HepG2 (cell line): ENCODE data around the gene PLD4. TPM values are rescaled to one million over a fixed set of nuclear protein-coding genes. Genes with fewer than 3 reads are reported as not detected.

ENCODE experiments used
- ATF7-NPFF ChIP-seq: sonication (generic); formaldehyde crosslinking; IDR thresholded peaks from 2 replicates; pipeline ENCODE4 v1.8.1; 2023; ENCODE audit warnings: mild to moderate bottlenecking, low read depth, missing genetic modification reagents, moderate library complexity
- HNRNPUL1 ChIP-seq: fragments of 200-400 bp; formaldehyde crosslinking; IDR thresholded peaks from 2 replicates; pipeline ENCODE4 v1.6.1; 2017; ENCODE audit warnings: low read depth, mild to moderate bottlenecking, low read length, moderate library complexity
- MXD3 ChIP-seq: IDR thresholded peaks from 2 replicates; pipeline ENCODE4 v1.6.1; 2016; ENCODE audit warnings: mild to moderate bottlenecking, missing biosample characterization, missing genetic modification reagents
- SETDB1 ChIP-seq: sonication (generic); formaldehyde crosslinking; IDR thresholded peaks from 2 replicates; pipeline ENCODE4 v1.5.1; 2020; ENCODE audit warnings: missing genetic modification reagents, mild to moderate bottlenecking, borderline replicate concordance
- THAP11 ChIP-seq: IDR thresholded peaks from 2 replicates; pipeline ENCODE4 v1.6.1; 2016; ENCODE audit warnings: missing biosample characterization, missing genetic modification reagents
- ZNF280B ChIP-seq: sonication (generic); formaldehyde crosslinking; IDR thresholded peaks from 2 replicates; pipeline ENCODE4 v1.5.0; 2020; ENCODE audit warnings: missing genetic modification reagents, mild to moderate bottlenecking, borderline replicate concordance
- ZNF687 ChIP-seq: sonication (generic); formaldehyde crosslinking; IDR thresholded peaks from 2 replicates; pipeline ENCODE4 v1.5.1; 2020; ENCODE audit warnings: mild to moderate bottlenecking, missing genetic modification reagents, moderate library complexity
- ZNF703 ChIP-seq: sonication (generic); formaldehyde crosslinking; IDR thresholded peaks from 2 replicates; pipeline ENCODE4 v1.5.1; 2020; ENCODE audit warnings: missing genetic modification reagents, mild to moderate bottlenecking, moderate library complexity, borderline replicate concordance
- ZNF782 ChIP-seq: sonication (generic); formaldehyde crosslinking; IDR thresholded peaks from 2 replicates; pipeline ENCODE4 v1.4.0; 2020; ENCODE audit warnings: missing genetic modification reagents, mild to moderate bottlenecking, borderline replicate concordance
- polyA plus RNA-seq, 8 experiments: library from polyadenylated mRNA; depleted of rRNA in 3 of 8; stranded (reverse) in 7 of 8; unstranded in 1 of 8; fragments of >200 nt; fragmentation: Illumina TruSeq in 4 of 8; extraction: Trizol in 4 of 8; gene quantifications; 2 replicates each; pipeline versions ENCODE4 v1.2.1 to v1.2.3, GENCODE V29; 2011 to 2016; ENCODE audit warnings: low read depth in 4 of 8, missing spikeins in 1 of 8, mixed read lengths in 1 of 8; ENCODE audit not compliant: insufficient read depth in 1 of 8
- total RNA-seq, 5 experiments: library from RNA; depleted of rRNA; stranded (reverse); fragments of >200 nt; fragmentation: Illumina TruSeq; extraction: Trizol; gene quantifications; 2 replicates each; pipeline ENCODE4 v1.2.3, GENCODE V29; 2016; ENCODE audit warnings: low read depth in 1 of 5
- TF ChIP-seq, protein P1 (sequence below): sonication (generic); formaldehyde crosslinking; IDR thresholded peaks from 2 replicates; pipeline ENCODE4 v1.5.0; 2020; ENCODE audit warnings: mild to moderate bottlenecking, missing genetic modification reagents, moderate library complexity

Gene PLD4
- total and polyA plus RNA-seq, 2 of the 13 experiments (the other 11 are each of a cell fraction or from before 2014, with no cell fraction given): not detected

- TF ChIP-seq MXD3 (CRISPR knock-in tag) (no peak), ZNF703 (CRISPR knock-in tag) (no peak), ZNF687 (CRISPR knock-in tag) (no peak), ZNF280B (CRISPR knock-in tag) (no peak), SETDB1 (CRISPR knock-in tag) (no peak), ZNF782 (CRISPR knock-in tag) (no peak), THAP11 (no peak), ATF7-NPFF (CRISPR knock-in tag) (no peak), HNRNPUL1 (no peak)
- TF ChIP-seq, protein P1, sequence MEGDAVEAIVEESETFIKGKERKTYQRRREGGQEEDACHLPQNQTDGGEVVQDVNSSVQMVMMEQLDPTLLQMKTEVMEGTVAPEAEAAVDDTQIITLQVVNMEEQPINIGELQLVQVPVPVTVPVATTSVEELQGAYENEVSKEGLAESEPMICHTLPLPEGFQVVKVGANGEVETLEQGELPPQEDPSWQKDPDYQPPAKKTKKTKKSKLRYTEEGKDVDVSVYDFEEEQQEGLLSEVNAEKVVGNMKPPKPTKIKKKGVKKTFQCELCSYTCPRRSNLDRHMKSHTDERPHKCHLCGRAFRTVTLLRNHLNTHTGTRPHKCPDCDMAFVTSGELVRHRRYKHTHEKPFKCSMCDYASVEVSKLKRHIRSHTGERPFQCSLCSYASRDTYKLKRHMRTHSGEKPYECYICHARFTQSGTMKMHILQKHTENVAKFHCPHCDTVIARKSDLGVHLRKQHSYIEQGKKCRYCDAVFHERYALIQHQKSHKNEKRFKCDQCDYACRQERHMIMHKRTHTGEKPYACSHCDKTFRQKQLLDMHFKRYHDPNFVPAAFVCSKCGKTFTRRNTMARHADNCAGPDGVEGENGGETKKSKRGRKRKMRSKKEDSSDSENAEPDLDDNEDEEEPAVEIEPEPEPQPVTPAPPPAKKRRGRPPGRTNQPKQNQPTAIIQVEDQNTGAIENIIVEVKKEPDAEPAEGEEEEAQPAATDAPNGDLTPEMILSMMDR (CRISPR knock-in tag): no peak
These were observed 6.7 kb downstream of the PLD4 start (continued) for GRCh38 chr14:104931304-104931770.
